HFFc6 (cell line): ENCODE measurements around the gene LOXHD1. TPM values are rescaled to one million over a fixed set of nuclear protein-coding genes. Genes with fewer than 3 reads are reported as not detected.

Experiments
- DNase-seq: peaks from one replicate; pipeline ENCODE4 v3.0.0-alpha.2; 2018
- H3K27ac Mint-ChIP-seq: 2 replicates; pipeline ENCODE4 v1.8.0; 2020; ENCODE audit warnings: mild to moderate bottlenecking, mixed read lengths
- H3K27me3 Mint-ChIP-seq: 2 replicates; pipeline ENCODE4 v1.8.0; 2021; ENCODE audit warnings: mild to moderate bottlenecking, moderate library complexity, mixed read lengths; ENCODE audit not compliant: insufficient read depth
- H3K36me3 Mint-ChIP-seq: 2 replicates; pipeline ENCODE4 v1.8.0; 2021; ENCODE audit warnings: low read depth, mixed read lengths
- H3K4me1 Mint-ChIP-seq: 2 replicates; pipeline ENCODE4 v1.8.0; 2020; ENCODE audit warnings: low read depth, mixed read lengths
- H3K4me3 Mint-ChIP-seq: 2 replicates; pipeline ENCODE4 v1.8.0; 2020; ENCODE audit warnings: mild to moderate bottlenecking, moderate library complexity, mixed read lengths
- H3K9me3 Mint-ChIP-seq: 2 replicates; pipeline ENCODE4 v1.8.0; 2020; ENCODE audit warnings: mild to moderate bottlenecking, mixed read lengths
- total RNA-seq, 6 experiments: library from RNA; stranded (reverse); fragmentation: NEBNext Ultra II Directional; extraction: Animal tissue kit (Norgen Biotek cat#: 25700); gene quantifications; 2 replicates in 1 of 6; 3 replicates in 5 of 6; pipeline ENCODE4 v1.2.3, GENCODE V29; 2021
- TF ChIP-seq, protein P1 (sequence below): fragments of 200-600 bp; sonication (generic); IDR thresholded peaks from 2 replicates; pipeline ENCODE4 v1.5.0; 2021; ENCODE audit warnings: antibody characterized with exemption, mild to moderate bottlenecking

LOXHD1 gene
- total RNA-seq, 6 experiments from 2014 or later: not detected

DNA sequence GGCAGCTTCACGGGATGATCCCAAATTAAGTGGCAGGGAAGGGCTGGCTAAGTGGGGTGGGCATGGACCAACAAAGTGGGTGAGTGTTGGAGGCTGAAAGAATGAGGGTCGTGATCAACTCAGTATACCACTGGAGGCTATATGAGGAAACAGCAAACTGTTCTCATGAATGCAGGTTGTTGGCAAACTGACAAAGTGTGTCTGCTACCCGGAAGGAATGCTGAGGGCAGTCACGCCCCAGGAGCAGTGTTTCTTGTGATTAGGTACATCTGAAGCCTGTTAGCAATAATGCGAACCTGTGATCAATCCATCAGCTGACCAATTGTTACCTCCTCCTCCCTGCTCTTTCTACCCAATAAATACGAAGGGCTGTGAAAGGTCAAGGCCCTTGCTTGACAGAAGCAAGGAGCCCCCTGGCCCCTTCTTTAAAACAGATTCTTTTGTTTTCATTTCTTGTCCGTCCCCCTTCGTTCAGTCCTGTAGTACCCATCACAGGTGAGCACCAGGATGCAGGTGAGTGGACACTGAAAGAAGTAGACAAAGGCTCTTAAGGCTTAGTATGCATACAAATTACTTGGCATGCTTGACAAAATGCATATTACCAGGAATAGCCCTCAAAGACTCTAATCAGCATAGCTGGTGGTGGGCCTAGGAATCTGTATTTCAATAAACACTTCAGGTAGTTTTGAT, 67.9 kb downstream of the LOXHD1 start:
- H3K4me3 Mint-ChIP-seq: no peak overlapping the region
- H3K9me3 Mint-ChIP-seq: no peaks in the 10 kb centered on the region
- no peaks in the 10 kb centered on the region for H3K36me3 Mint-ChIP-seq
- TF ChIP-seq, protein P1, sequence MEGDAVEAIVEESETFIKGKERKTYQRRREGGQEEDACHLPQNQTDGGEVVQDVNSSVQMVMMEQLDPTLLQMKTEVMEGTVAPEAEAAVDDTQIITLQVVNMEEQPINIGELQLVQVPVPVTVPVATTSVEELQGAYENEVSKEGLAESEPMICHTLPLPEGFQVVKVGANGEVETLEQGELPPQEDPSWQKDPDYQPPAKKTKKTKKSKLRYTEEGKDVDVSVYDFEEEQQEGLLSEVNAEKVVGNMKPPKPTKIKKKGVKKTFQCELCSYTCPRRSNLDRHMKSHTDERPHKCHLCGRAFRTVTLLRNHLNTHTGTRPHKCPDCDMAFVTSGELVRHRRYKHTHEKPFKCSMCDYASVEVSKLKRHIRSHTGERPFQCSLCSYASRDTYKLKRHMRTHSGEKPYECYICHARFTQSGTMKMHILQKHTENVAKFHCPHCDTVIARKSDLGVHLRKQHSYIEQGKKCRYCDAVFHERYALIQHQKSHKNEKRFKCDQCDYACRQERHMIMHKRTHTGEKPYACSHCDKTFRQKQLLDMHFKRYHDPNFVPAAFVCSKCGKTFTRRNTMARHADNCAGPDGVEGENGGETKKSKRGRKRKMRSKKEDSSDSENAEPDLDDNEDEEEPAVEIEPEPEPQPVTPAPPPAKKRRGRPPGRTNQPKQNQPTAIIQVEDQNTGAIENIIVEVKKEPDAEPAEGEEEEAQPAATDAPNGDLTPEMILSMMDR: no peak
- H3K27ac Mint-ChIP-seq: no peak overlapping the region
- H3K27me3 Mint-ChIP-seq: peaks cover 2% of the 10 kb centered on the region; the same call in 1 of the 2 replicates
- no peaks in the 10 kb centered on the region for H3K4me1 Mint-ChIP-seq
- DNase-seq: no peak

DNA sequence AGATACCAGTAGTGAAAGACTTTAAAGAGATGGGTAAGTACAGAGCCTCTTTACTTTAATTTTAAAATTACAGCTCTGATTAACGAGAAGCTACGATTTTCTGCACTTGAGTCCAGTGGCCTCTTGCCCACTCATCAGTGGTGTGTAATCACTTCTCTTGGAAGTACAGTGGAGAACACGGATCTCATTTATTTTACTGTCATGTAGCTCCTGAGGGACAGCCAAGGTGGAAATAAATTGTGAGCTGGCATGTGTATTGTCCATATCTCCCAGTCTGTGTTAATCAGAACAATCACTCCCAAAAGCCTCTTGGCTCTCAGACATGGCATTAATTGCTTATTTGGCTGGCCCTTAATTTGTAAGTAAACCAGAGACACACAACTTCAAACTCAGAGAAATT, 69.4 kb downstream of the LOXHD1 start:
- no peak overlapping the region for H3K27ac Mint-ChIP-seq
- TF ChIP-seq, protein P1: no peak
- H3K27me3 Mint-ChIP-seq: no peaks in the 10 kb centered on the region
- no peak for DNase-seq
- no peaks in the 10 kb centered on the region for H3K4me1 Mint-ChIP-seq
- no peak overlapping the region for H3K4me3 Mint-ChIP-seq
- no peaks in the 10 kb centered on the region for H3K9me3 Mint-ChIP-seq
- H3K36me3 Mint-ChIP-seq: no peaks in the 10 kb centered on the region

DNA sequence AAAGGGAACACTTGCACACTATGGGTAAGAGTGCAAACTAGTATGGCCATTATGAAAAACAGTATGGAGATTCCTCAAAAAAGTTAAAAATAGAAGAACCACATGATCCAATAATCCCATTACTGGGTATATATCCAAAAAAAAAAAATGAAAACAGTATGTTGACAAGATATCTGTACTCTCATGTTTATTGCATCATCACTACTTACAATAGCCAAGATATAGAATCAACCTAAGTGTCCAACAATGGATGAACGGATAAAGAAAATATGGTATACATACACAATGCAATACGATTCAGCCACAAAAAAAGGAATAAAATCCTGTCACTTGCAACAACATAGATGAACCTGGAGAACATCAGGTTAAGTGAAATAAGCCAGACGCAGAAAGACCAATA, 73.3 kb downstream of the LOXHD1 start:
- no peak for DNase-seq
- TF ChIP-seq, protein P1: no peak
- H3K27ac Mint-ChIP-seq: no peak overlapping the region
- H3K27me3 Mint-ChIP-seq: peaks cover 1% of the 10 kb centered on the region; the same call in 1 of the 2 replicates
- no peaks in the 10 kb centered on the region for H3K36me3 Mint-ChIP-seq
- H3K4me3 Mint-ChIP-seq: no peak overlapping the region
- peaks cover 10% of the 10 kb centered on the region; the same call in 1 of the 2 replicates for H3K9me3 Mint-ChIP-seq
- no peaks in the 10 kb centered on the region for H3K4me1 Mint-ChIP-seq

DNA sequence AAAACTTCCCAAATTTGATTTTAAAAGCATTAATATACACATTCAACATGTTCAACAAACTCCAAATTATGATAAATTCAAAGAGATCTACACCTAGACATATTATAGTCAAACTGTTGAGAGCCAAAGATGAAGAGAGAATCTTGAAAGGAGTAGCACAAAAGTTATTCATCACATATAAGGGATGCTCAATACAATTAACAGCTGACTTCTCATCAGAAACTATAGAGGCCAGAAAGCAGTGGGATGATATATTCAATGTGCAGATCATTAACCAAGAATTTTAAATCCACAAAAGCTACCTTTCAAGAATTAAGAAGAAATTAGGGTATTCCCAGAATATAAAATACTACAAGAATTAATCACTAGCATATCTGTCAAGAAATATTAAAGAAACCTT, 75.4 kb downstream of the LOXHD1 start:
- no peaks in the 10 kb centered on the region for H3K36me3 Mint-ChIP-seq
- no peak overlapping the region for H3K4me3 Mint-ChIP-seq
- H3K9me3 Mint-ChIP-seq: peaks cover 10% of the 10 kb centered on the region; the same call in 1 of the 2 replicates
- H3K27ac Mint-ChIP-seq: no peak overlapping the region
- no peaks in the 10 kb centered on the region for H3K4me1 Mint-ChIP-seq
- DNase-seq: no peak
- peaks cover 6% of the 10 kb centered on the region; the same call in 1 of the 2 replicates for H3K27me3 Mint-ChIP-seq
- TF ChIP-seq, protein P1: no peak

DNA sequence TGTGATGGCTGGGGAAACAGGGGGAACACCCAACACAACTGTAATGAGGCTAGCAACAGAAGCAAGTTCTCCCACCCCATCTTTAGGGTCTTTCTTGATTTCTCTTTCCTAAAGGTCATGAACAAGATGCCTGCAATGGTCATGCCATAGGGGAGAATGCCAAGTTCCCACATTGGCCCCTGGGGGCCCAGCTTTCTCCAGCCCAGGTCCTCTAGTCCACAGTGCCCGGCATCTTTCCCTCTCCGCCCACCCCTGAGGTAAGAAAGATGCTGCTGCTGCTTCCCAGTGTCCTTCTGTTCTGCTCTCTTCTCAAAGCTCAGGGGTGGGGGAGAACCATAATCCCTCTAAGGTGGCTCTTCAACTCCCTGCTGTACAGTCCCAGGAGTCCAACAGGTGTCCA, 78.0 kb downstream of the LOXHD1 start:
- no peak for DNase-seq
- Mint-ChIP-seq H3K27ac (no peak overlapping the region), H3K4me1 (no peaks in the 10 kb centered on the region), H3K4me3 (no peak overlapping the region), H3K27me3 (peaks cover 8% of the 10 kb centered on the region; the same call in 1 of the 2 replicates), H3K9me3 (peaks cover 10% of the 10 kb centered on the region; the same call in 1 of the 2 replicates), H3K36me3 (no peaks in the 10 kb centered on the region)
- TF ChIP-seq, protein P1: no peak
